ENCODE measurements around the gene CST2.
"Not testable (repeated sequence)": the region's sequence is repeated elsewhere in the genome, so short reads cannot be mapped to it uniquely, and the experiment has no call there.

Gene CST2, protein sequence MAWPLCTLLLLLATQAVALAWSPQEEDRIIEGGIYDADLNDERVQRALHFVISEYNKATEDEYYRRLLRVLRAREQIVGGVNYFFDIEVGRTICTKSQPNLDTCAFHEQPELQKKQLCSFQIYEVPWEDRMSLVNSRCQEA

DNA sequence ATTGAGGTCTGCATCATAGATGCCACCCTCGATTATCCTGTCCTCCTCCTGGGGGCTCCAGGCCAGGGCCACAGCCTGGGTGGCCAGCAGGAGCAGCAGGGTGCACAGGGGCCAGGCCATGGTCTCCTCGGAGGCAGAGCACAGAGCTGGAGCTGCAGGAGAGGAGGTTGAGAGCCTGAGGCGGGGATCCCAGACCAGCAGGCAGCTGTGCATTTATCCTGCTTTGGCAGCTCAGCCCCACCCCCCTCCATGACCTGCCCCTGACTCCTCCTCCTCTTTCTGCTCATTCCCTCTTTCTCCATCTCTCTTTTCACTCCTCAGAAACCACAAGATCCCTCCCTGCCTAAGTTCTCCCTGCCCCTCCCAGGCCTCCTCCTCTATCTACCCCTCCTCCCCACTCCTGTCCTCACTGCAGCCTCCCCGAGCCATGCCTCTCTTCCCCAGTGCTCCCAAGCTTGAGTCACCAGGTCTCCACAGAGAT, at the start of gene CST2:
CST2 (minus strand) TSS at position 189 of the 481 bp plus-strand sequence; CDS start at position 120, 69 bp downstream.
- no peak for DNase-seq

DNA sequence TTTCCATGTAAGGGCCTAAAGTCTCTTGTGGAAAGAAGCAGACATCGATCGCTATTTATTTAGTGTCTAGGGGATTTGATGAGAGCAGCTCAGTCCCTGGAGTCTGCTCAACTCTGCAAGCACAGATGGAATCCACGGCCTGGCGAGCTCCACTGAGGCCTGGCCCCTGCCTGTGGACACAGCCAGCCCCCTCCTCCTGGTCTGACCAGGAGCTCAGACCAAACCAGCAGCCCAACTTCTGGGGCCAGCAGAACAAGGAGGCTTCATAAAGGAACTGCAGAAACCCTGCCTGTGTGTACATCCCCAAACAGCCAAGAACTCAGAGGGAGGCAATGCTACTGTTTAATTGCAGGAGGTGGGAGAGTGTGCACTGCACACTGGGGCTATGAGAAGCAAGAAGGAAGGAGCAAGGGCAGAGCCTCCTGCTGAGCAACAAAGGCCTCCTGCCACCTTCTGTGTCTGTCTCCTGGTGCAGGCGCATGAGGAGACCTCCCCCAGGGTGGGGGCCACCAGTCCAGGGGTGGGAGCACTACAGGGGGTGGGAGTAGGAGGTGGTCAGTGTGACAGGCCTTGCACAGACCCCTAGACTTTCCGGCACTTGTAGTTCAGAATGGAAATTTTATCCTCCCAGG, 49.2 kb upstream of the CST2 start:
- no peak for DNase-seq

DNA sequence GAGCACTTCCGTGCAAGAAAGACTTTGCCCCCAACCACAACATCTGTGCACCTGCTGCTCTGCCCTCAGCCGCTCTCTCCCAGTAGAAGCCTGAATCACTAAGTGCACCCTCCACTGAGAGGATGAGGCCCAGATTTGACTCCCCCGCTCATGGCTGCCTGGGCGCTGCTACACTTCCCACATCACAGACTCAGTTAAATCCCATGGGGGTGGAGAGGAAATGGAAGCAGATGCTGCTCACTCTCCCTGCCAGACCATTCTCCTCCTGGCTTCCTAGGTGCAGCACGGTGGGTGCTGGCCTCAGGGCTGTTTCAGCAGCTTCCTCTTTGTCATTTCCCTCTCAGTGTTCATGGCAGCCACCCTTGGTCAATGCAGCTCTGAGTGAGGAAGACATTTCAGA, 48.2 kb upstream of the CST2 start:
- DNase-seq = no peak

DNA sequence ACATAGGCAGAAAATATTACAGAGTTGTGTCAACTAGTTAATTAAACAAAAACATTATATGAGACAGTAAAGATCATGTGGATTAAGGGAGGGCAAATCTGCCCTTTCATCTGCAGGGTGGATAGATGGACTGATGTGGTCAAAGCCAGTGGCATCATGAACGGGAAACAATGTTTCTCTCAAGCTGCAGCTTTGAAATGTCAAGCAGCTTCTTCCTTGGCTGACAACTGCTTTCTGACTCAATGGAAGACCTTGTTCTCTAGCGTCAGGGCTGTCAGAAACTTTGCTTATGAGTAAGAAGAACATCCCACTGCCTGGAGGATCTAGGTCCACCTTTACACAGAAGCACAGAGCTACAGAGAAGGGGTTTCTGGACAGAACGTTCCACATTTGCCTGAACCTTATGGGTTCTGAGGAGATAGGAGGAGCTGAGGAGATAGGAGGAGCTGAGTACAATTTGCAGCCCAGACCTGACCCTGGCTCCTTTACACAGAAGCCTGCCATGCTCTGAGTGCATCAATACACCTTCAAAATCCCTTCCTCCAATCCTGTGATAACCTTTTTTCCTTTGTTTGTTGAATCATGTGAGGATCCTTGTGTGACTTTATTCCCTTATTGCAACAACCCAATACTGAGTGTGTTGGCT, 47.0 kb upstream of the CST2 start:
- DNase-seq = no peak

DNA sequence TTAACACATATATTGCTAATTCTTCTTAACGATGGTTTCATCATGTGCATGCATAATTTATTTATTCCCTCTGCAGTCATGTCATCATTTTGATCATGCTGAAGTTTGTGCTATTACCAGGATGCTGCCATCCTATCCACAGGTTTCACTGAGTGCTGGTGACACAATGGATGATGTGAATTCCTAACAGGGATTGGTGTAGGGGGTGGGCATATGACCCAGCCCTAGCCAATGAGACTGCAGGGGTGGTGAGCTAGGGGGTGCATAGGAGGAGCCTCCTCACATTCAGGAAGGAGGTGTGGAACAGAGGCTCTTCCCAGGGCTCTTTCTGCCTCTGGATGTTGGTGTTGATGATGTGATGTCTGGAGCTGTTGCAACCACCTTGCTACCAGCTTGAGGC, 45.5 kb upstream of the CST2 start:
- DNase-seq = no peak

DNA sequence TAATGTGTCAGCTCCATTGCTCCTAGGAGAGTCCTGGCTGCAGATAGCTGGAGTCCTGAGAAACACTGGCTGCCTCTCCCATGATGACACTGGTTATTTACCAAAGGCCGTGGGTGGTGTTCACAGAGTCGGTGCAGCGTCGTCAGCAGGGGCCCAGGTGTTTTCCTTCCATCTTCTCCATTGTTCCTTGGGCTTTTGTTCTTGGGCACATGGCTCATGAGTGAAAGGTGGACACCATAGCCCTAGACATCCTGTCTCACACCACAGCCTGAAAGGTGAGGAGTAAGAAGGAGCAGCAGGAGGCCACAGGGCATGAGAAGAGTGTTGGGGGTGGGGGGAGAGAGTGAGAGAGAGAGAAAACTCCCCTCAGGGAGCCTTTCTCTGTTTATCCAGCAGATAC, 43.9 kb upstream of the CST2 start:
- DNase-seq = no peak

DNA sequence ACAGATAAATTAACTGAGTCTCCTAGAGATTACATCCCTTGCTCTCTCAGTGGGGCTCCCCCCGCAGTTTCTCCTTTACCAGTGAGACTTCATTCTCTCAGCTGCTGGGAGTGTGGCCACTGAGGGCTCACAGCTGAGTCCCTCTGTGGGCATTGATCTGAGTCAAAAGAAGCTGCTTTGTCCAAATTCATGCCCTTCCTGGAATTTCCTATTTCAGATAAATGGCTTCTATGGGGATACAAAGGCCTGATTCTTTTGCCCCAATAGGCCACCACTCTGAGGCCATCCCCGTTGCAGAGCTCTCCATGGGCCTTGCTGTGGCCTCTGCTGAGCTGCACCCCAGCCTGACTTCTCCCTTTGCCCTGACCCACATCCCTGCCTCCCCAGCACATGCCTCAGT, 43.0 kb upstream of the CST2 start:
- no peak for DNase-seq

DNA sequence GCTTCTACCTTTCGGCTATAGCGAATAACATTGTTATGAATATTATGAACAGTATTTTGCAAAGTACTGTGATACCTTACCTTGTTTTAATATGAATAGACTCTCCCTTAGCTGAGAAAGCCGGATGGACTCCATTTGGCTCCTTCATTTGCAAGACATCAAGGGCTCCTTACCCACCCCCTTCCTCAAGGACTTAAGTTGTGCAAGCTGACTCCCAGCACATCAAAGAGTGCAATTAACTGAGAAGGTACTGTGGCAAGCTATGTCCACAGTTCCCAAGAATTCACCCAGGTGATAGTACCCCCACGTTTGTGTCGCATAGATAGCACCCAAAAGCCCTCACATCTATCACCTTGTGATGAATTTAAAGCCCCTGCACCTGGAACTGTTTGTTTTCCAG, 41.8 kb upstream of the CST2 start:
- no peak for DNase-seq

DNA sequence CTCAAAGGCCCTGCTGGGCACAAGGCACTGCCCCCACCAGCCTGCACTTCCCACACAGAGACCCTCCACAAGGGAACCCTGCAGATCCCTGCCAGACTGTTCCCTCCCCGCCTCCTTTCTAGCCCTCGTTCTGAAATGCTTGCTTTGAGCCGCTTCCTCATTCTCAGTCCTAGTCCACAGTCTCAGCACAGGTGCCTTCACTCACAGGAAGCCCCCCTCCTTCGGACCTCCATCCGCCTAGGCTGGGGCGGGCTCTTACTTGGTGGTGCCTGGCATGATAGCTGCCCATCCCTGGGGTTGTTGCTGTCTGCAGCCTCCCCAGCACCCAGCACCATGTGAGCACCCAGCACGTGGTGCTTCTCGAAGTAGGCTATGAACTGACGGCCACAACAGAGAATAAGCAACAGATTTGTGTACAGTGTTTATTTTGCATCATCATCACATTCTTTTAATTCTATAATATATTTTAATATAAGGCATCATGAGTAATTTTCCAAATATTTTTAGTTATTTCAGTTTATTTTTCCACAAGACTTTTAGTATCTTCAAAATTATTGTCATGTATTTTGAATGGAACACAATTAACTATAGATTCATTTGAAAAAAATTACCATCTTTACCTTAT, 40.7 kb upstream of the CST2 start:
- DNase-seq = no peak

DNA sequence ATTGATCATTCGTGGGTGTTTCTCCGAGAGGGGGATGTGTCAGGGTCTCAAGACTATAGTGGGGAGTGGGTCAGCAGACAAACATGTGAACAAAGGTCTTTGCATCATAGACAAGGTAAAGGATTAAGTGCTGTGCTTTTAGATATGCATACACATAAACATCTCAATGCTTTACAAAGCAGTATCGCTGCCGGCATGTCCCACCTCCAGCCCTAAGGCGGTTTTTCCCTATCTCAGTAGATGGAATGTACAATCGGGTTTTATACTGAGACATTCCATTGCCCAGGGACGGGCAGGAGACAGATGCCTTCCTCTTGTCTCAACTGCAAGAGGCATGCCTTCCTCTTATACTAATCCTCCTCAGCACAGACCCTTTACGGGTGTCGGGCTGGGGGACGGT, 34.2 kb upstream of the CST2 start:
- not testable (repeated sequence) for DNase-seq

DNA sequence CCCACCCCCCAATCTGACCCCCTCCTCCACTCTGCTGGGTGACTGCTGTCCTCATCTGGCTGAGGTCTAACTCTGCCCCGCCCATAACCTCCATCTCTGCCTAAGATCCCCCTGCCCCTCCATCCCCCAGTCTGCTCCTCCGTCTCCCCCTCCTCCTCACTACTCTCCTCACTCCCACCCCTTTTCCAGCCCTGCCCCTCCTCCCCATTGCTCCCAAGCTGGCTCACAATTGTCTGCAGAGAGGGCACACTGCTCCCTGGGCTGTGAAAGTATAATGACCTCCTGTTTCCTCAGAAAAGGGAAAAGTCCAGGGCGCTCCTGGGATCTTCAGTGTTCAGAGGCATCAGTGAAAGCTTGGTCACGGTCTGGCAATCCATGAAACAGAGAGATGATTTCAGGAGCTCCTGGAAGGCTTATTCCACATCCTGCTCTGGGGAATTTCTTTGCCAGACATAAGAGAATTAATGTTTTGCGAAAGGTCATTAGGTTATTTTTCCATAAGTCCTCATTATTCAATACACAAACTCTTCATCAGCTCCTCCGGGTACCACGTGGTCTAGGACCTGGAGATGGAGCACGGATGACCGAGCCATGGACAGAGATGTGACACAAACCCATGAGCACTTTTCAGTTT, 31.6 kb upstream of the CST2 start:
- DNase-seq = no peak

DNA sequence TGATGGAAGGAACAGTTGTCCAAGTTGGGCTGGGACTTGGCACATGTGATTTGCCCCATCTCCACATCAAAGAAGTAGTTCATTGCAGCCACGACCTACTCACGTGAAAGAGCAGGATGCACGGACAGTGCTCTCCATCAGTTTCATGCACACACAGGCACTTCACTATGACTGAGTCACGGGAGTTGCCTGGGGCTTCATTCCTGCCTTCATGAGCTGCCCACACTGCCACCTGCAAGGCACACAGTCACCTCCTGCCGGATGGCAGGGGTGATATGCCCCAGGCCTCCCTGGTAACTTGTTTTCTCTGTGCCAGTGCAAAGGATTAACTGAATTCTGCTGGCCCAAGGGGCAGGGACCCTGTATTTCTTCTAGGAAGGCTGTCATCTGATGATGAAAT, 30.2 kb upstream of the CST2 start:
- DNase-seq = no peak

DNA sequence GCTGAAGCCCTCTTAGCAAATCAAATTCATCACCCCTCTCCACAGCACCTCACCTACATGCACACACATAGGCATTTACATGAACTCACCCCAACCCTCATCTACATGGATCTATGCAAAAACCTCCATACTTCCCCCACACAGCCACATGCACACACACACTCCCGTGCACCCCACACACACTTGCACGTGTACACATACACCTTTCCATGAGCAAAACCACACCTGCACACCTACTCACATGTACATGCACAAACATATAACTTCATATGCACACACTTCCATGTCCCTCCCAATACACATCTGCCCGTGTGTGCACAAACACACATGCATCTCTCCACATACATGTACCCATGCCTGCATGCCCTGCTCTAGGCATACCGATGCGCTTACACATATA, 29.7 kb upstream of the CST2 start:
- DNase-seq = no peak

DNA sequence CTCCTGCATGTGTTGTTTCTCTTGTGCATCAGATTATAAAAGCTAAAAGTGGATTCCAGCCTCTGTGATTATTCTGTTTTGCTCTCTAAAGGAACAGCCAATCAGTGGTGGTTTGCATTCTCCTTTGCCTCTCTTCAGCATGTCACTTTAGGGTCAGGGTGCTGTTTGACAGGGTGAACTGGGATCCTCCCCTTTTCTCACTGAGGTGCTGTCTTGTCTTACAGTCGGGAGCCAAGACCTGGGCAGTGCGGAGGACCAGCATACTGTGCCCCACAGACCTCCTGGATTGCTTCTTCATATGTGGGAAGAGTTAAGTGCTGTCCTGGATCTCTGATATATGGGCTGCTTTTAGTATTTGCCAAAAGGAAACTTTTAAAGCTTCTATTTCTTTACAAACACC, 15.2 kb upstream of the CST2 start:
- no peak for DNase-seq

DNA sequence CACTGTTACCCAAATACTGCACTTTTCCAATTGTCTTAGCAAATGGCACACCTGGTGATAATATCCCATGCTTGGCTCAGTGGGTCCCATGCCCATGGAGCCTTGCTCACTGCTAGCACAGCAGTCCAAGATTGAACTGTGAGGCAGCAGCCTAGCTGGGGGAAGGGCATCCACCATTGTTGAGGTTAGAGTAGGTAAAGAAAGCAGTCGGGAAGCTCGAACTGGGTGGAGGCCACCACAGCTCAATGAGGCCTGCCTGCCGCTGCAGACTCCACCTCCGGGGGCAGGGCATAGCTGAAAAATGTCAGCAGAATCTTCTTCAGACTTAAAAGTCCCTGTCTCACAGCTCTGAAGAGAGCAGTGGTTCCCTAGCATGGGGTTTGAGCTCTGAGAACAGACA, 9.2 kb upstream of the CST2 start:
- no peak for DNase-seq

DNA sequence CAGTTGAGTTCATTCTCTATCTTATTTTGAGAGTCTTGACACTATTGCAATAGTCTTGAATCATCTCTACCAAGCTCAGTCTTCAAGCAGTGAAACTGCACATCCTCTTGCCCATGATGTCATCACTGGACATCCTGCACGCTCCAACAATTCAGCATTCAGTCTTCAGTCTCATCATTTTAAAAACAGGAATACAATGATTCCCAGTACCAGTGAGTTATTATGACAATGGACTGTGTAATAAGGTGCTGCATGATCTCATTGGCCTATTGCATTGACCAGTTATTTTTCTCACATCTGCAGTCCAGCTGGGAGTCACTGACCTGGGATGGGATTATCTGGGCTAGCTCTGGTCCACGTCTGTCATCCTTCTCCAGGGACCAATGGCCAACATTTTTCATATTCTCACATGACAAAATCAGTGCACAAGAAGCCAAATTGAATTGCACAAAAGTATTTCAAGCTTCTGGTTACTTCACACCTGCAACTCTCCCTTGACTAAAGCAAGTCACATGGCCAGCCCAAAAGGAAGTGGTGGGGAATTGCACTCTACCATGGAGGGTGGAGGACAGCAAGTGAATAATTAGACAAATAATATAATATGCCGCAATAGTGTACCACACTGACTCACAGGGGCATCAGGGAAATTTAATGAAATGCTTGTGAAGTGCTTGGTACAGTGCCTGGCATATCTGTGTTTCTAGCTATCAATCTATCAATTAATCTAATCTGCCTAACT, 6.4 kb upstream of the CST2 start:
- no peak for DNase-seq

DNA sequence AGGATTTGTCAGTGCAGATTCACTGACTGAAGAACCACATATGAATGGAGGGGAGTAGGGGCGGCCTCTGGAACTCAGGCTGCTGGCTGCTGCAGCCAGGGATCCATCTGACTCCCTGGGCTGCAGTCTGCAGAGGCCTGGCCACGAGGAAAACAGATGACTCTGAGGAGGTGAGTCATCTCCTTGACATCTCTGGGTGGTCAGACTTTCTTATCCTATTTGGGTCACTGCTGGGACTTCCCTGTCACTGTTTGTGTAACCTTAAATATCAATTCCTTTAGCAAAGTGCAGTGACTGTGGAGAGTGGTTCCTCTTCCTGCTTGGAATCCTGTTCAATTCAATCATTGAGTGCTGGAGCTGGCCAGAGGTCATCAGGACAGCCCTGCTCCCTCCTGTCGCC, 5.4 kb upstream of the CST2 start:
- DNase-seq = not testable (repeated sequence)

DNA sequence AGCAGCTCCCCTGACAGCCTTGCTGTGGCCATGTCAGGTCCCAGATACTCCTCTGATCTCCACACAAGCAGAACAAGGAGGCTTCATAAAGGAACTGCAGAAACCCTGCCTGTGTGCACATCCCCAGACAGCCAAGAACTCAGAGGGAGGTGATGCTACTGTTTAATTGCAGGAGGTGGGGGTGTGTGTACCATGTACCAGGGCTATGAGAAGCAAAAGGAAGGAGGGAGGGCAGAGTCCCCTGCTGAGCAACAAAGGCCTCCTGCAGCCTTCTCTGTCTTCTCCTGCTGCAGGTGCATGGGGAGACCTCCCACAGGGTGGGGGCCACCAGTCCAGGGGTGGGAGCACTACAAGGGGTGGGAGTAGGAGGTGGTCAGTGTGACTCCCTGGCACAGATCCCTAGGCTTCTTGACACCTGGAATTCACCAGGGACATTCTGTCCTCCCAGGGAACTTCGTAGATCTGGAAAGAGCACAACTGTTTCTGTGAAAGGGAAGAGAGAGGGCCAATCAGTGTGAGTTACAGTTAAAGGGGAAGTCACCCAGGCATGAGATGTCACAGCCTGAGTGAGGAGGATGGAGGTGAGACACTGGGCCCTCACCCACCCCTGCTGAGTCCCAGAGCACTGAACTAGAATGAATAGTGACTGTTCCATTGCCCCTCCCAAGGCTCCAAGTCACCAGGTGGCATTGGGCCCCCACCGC, 2.8 kb downstream of the CST2 start:
- no peak for DNase-seq

DNA sequence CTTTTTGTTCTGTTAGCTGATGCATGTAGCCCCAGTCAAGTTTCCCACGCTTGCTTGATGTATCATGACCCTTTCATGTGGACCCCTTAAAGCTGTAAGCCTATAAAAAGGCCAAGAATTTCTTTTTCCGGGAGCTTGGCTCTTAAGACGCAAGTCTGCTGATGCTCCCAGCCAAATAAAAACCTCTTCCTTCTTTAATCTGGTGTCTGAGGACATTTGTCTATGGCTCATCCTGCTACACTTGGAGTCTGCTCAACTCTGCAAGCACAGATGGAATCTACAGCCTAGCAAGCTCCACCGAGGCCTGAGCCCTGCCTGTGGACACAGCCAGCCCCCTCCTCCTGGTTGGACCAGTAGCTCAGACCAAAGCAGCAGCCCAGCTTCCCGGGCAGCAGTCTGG, 3.4 kb downstream of the CST2 start:
- no peak for DNase-seq

DNA sequence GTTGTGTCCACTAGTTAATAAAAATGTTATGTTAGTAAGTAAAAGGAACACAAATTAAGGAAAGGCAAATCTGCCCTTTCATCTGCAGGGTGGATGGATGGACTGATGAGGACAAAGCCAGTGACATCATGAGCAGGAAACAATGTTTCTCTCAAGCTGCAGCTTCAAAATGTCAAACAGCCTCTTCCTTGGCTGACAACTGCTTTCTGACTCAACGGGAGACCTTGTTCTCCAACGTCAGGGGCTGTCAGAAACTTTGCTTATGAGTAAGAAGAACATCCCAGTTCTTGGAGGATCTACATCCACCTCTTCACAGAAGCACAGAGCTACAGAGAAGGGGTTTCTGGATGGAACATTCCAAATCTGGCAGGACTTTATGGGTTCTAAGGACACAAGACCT, 6.0 kb downstream of the CST2 start:
- DNase-seq = no peak

DNA sequence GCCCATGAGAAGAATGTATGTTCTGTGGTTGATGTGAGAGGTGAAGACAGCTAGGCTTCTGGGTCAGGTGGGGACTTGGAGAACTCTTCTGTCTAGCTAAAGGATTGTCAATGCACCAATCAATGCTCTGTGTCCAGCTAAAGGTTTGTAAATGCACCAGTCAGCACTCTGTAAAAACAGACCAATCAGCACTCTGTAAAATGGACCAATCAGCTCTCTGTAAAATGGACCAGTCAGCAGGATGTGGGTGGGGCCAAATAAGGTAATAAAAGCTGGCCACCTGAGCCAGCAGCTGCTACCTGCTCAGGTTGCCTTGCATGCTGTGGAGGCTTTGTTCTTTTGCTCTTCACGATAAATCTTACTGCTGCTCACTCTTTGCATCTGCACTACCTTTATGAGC, 15.0 kb downstream of the CST2 start:
- not testable (repeated sequence) for DNase-seq

DNA sequence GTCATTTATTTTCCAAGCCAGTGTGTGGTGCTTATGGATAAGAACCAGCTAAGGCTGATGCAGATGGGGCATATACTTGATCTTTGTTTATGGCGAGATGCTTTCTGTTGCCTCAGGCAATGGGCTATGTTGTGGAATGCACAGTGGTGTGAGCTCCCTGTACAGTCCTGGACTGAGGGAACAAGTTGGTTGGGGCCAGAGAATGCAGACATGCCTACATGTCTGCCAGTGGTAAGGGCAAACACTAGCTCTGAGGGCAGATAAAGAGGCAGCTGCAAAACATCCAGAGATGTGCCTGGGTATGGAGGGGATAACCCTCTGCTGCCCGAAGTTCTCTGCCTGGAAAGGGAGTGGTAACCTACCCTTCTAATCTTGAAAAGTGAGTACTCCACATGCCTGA, 16.2 kb downstream of the CST2 start:
- DNase-seq = not testable (repeated sequence)

All from KG1 (cell line).